B cell (primary cell): ENCODE results near the gene ZSWIM6. TPM values are rescaled to one million over a fixed set of nuclear protein-coding genes. Genes with fewer than 3 reads are reported as not detected.

ENCODE experiments used
- ATAC-seq: fragments of 200-7000 bp; cut with Tn5 transposase; one replicate; pipeline ENCODE4 v1.10.0; 2021; ENCODE audit warnings: low read depth, mild to moderate bottlenecking, moderate number of reproducible peaks, moderate library complexity
- CTCF ChIA-PET: fragments of 350-600 bp; sonication (Branson Sonifier 250); formaldehyde crosslinking; loops from one replicate; lab custom pipeline; 2021; ENCODE audit warnings: antibody characterized with exemption, inconsistent platforms; lab: Charles Lee
- POLR2A ChIA-PET: fragments of 350-600 bp; sonication (Branson Sonifier 250); formaldehyde crosslinking; loops from one replicate; lab custom pipeline; 2021; ENCODE audit warnings: antibody characterized with exemption; lab: Charles Lee
- DNase-seq: peaks from one replicate; pipeline ENCODE4 v3.0.0; 2013
- H2AFZ ChIP-seq: 2 replicates; pipeline ENCODE4 v1.6.1; 2012; ENCODE audit warnings: mild to moderate bottlenecking, low read depth, low read length; ENCODE audit not compliant: insufficient read depth, poor library complexity, severe bottlenecking
- H3K27ac ChIP-seq, 2 donors: 1 replicate in 1 of 2; 2 replicates in 1 of 2; pipeline ENCODE4 v1.5.1; 2012 to 2013; ENCODE audit warnings: low read length in 2 of 2, mild to moderate bottlenecking in 2 of 2, moderate library complexity in 1 of 2
- H3K27me3 ChIP-seq, 4 experiments: fragments of 200-600 bp in 1 of 4; sonication (generic) in 1 of 4; replicated peaks in 1 of 4; 1 replicate in 2 of 4; 2 replicates in 2 of 4; pipeline versions ENCODE4 v1.6.1 to v1.7.0; 2013 to 2016; ENCODE audit warnings: low read length in 3 of 4, mild to moderate bottlenecking in 2 of 4, mixed read lengths in 1 of 4, moderate library complexity in 1 of 4; ENCODE audit not compliant: insufficient read depth in 4 of 4, control insufficient read depth in 3 of 4; ENCODE audit errors: control extremely low read depth in 1 of 4
- H3K36me3 ChIP-seq, 2 experiments: replicated peaks in 1 of 2; 1 replicate in 1 of 2; 2 replicates in 1 of 2; pipeline versions ENCODE4 v1.6.1 to v1.7.1; 2013; ENCODE audit warnings: low read length in 1 of 2; ENCODE audit not compliant: insufficient read depth in 2 of 2, control insufficient read depth in 1 of 2; ENCODE audit errors: control extremely low read depth in 1 of 2, extremely low read depth in 1 of 2
- H3K4me1 ChIP-seq, 2 donors: fragments of 200-600 bp in 1 of 2; sonication (generic) in 1 of 2; 1 replicate in 1 of 2; 2 replicates in 1 of 2; pipeline versions ENCODE4 v1.5.1 to v1.6.1; 2013 to 2017; ENCODE audit warnings: low read length in 2 of 2; ENCODE audit not compliant: control insufficient read depth in 2 of 2, insufficient read depth in 2 of 2
- H3K4me2 ChIP-seq: replicated peaks from 2 replicates; pipeline ENCODE3; 2012; ENCODE audit warnings: mild to moderate bottlenecking, low read depth, low read length; ENCODE audit not compliant: poor library complexity, severe bottlenecking
- H3K4me3 ChIP-seq, 5 experiments: fragments of 200-600 bp in 1 of 5; sonication (generic) in 1 of 5; 1 replicate in 3 of 5; 2 replicates in 2 of 5; pipeline versions ENCODE4 v1.5.1 to v1.7.0; 2011 to 2016; ENCODE audit warnings: low read length in 4 of 5, mild to moderate bottlenecking in 4 of 5, low read depth in 2 of 5, control low read depth in 1 of 5, moderate library complexity in 1 of 5; ENCODE audit not compliant: insufficient read depth in 1 of 5; ENCODE audit errors: control extremely low read depth in 1 of 5, extremely low read depth in 1 of 5
- H3K79me2 ChIP-seq: fragments of 200-600 bp; sonication (generic); one replicate; pipeline ENCODE4 v1.6.0; 2016; ENCODE audit warnings: low read length; ENCODE audit not compliant: control insufficient read depth, insufficient read depth
- H3K9ac ChIP-seq: fragments of 200-600 bp; sonication (generic); 2 replicates; pipeline ENCODE4 v1.6.1; 2017; ENCODE audit warnings: mild to moderate bottlenecking, low read length, moderate library complexity
- H3K9me3 ChIP-seq, 3 donors: one replicate each; pipeline versions ENCODE4 v1.6.1 to v1.7.1; 2013; ENCODE audit warnings: low read length in 2 of 3; ENCODE audit not compliant: control insufficient read depth in 2 of 3, insufficient read depth in 1 of 3; ENCODE audit errors: control extremely low read depth in 1 of 3
- H4K20me1 ChIP-seq: 2 replicates; pipeline ENCODE4 v1.6.0; 2012; ENCODE audit warnings: mild to moderate bottlenecking, low read length; ENCODE audit not compliant: insufficient read depth, control insufficient read depth, poor library complexity, severe bottlenecking
- H3K27ac Mint-ChIP-seq: one replicate; pipeline ENCODE4 v1.8.0; 2021; ENCODE audit warnings: mixed read lengths
- H3K27me3 Mint-ChIP-seq: one replicate; pipeline ENCODE4 v1.8.0; 2021; ENCODE audit warnings: mixed read lengths
- H3K4me1 Mint-ChIP-seq: one replicate; pipeline ENCODE4 v1.8.0; 2021; ENCODE audit warnings: mixed read lengths
- H3K4me3 Mint-ChIP-seq: one replicate; pipeline ENCODE4 v1.8.0; 2021; ENCODE audit warnings: mixed read lengths
- H3K9me3 Mint-ChIP-seq: one replicate; pipeline ENCODE4 v1.8.0; 2022; ENCODE audit warnings: mixed read lengths; ENCODE audit not compliant: insufficient read depth
- EZH2 ChIP-seq: IDR thresholded peaks from 2 replicates; pipeline ENCODE4 v1.6.1; 2012; ENCODE audit warnings: borderline replicate concordance, low read depth, mild to moderate bottlenecking, moderate library complexity, low read length; ENCODE audit not compliant: insufficient read depth, poor library complexity, severe bottlenecking
- WGBS: methylation state at CpG from one replicate; pipeline ENCODE4 v1.1.5; 2013; ENCODE audit warnings: missing lambda C conversion rate; ENCODE audit not compliant: insufficient coverage; 5-methylcytosine and 5-hydroxymethylcytosine counted together
- intact Hi-C: fragments of 100-400 bp; cut with micrococcal nuclease; formaldehyde crosslinking; loops from one replicate; pipeline ENCODE4 v1.10.0; 2022
- polyA plus RNA-seq: library from polyadenylated mRNA; depleted of rRNA; stranded (reverse); fragments of >200 nt; gene quantifications from 2 replicates; pipeline ENCODE4 v1.2.3, GENCODE V29; 2012
- total RNA-seq, 2 donors: library from RNA; stranded (reverse); fragments of 120-200 nt in 1 of 2; gene quantifications; 1 replicate in 1 of 2; 2 replicates in 1 of 2; pipeline versions ENCODE4 v1.2.3 to v1.2.4, GENCODE V29; 2013 to 2022
- TF ChIP-seq, protein P1 (sequence below): fragments of 200-600 bp; IDR thresholded peaks from one replicate; pipeline ENCODE4 v1.8.0; 2022; ENCODE audit warnings: antibody characterized with exemption, mild to moderate bottlenecking

Gene ZSWIM6
- total and polyA plus RNA-seq, 2 donors (not counting 1 experiment from before 2014, with no cell fraction given) = 7.9 to 16.4 TPM

DNA sequence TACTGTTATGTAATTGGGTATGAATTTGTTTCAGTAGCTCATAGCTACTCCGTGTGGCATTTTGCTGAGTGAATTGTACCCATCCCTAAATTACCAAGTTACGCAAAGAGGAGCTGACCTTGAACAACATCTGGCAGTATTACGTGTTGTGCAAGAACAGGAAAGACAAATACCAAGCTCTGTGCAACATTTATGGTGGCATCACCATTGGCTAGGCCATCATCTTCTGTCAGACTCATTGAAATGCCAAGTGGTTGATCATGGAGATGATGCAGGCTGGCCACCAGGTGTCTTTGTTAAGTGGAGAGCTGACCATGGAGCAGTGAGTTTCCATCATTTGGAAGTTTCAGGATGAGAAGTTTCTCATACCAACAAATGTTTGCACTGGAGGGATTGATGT, 15.0 kb downstream of the ZSWIM6 start:
- no peak overlapping the region for H3K4me2 ChIP-seq
- H3K4me3 ChIP-seq = no peak overlapping the region
- ATAC-seq = no peak
- no peaks in the 10 kb centered on the region for H3K36me3 ChIP-seq
- no peaks in the 10 kb centered on the region for H3K9me3 ChIP-seq
- CTCF ChIA-PET = no interaction called here
- peaks cover 68% of the 10 kb centered on the region for H4K20me1 ChIP-seq
- POLR2A ChIA-PET = interaction anchor here (1.2 kb wide), 1 partner anchor 16 kb away, joined by 5 read pairs; the partner anchor contains the start of gene ZSWIM6
- H3K4me1 ChIP-seq = peaks cover 3 to 6% of the 10 kb centered on the region in 2 donors
- H3K4me3 Mint-ChIP-seq = no peak overlapping the region
- intact Hi-C loops = no loop called here
- TF ChIP-seq, protein P1, sequence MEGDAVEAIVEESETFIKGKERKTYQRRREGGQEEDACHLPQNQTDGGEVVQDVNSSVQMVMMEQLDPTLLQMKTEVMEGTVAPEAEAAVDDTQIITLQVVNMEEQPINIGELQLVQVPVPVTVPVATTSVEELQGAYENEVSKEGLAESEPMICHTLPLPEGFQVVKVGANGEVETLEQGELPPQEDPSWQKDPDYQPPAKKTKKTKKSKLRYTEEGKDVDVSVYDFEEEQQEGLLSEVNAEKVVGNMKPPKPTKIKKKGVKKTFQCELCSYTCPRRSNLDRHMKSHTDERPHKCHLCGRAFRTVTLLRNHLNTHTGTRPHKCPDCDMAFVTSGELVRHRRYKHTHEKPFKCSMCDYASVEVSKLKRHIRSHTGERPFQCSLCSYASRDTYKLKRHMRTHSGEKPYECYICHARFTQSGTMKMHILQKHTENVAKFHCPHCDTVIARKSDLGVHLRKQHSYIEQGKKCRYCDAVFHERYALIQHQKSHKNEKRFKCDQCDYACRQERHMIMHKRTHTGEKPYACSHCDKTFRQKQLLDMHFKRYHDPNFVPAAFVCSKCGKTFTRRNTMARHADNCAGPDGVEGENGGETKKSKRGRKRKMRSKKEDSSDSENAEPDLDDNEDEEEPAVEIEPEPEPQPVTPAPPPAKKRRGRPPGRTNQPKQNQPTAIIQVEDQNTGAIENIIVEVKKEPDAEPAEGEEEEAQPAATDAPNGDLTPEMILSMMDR = no peak
- TF ChIP-seq EZH2 = no peak
- no peak overlapping the region for H3K9ac ChIP-seq
- no peaks in the 10 kb centered on the region for H3K27me3 Mint-ChIP-seq
- H2AFZ ChIP-seq = no peak overlapping the region
- H3K79me2 ChIP-seq = peaks cover 88% of the 10 kb centered on the region
- DNase-seq = no peak
- H3K27me3 ChIP-seq = no peaks in the 10 kb centered on the region
- peaks cover 47% of the 10 kb centered on the region for H3K4me1 Mint-ChIP-seq
- H3K27ac Mint-ChIP-seq = no peak overlapping the region
- no peak overlapping the region for H3K27ac ChIP-seq
- H3K9me3 Mint-ChIP-seq = no peaks in the 10 kb centered on the region
- WGBS = no CpG with 5 or more reads among the region's 3 CpGs

DNA sequence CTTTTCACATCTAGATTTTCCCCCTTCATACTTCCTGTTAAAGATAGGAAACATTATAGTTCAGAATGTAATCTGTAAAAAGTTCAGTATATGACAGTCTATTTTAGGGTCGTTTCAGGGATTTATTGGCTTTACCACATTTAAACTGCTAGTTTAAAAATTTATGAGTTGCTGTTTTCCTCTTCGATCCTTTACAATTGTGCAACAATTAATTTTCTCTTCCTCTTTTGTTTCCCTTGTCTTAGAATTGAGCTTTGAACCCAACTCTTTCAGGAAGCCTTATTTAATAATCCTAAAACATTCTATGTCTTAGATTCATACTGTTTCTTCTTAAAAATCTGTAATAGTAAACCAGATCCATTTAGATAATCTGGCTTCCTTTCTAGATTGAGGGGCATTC, 16.4 kb downstream of the ZSWIM6 start:
- TF ChIP-seq, protein P1 = no peak
- TF ChIP-seq EZH2 = no peak
- no peaks in the 10 kb centered on the region for H3K27me3 Mint-ChIP-seq
- no peaks in the 10 kb centered on the region for H3K9me3 Mint-ChIP-seq
- Histone ChIP-seq H3K36me3 (no peaks in the 10 kb centered on the region), H3K79me2 (peaks cover 86% of the 10 kb centered on the region), H3K9me3 (no peaks in the 10 kb centered on the region), H4K20me1 (peaks cover 71% of the 10 kb centered on the region), H3K27ac (no peak overlapping the region), H3K4me2 (no peak overlapping the region), H3K4me3 (no peak overlapping the region), H3K4me1 (peaks cover 3 to 6% of the 10 kb centered on the region in 2 donors), H3K27me3 (no peaks in the 10 kb centered on the region), H2AFZ (no peak overlapping the region), H3K9ac (no peak overlapping the region)
- WGBS = no CpG with 5 or more reads among the region's 2 CpGs
- ChIA-PET CTCF (no interaction called here), POLR2A (no interaction called here)
- intact Hi-C loops = no loop called here
- no peak for DNase-seq
- H3K4me1 Mint-ChIP-seq = peaks cover 53% of the 10 kb centered on the region
- H3K27ac Mint-ChIP-seq = no peak overlapping the region
- no peak for ATAC-seq
- H3K4me3 Mint-ChIP-seq = no peak overlapping the region
